Ishikawa (cell line): ENCODE results near the gene TMEM169.

ENCODE experiments used
- EGR1 ChIP-seq: IDR thresholded peaks from 2 replicates; pipeline ENCODE4 v1.6.1; 2012
- EP300 ChIP-seq: IDR thresholded peaks from 2 replicates; pipeline ENCODE4 v1.6.1; 2012; ENCODE audit warnings: borderline replicate concordance
- FOXM1 ChIP-seq: IDR thresholded peaks from 2 replicates; pipeline ENCODE4 v1.6.1; 2012; ENCODE audit warnings: low read depth, borderline replicate concordance
- RAD21 ChIP-seq: IDR thresholded peaks from 2 replicates; pipeline ENCODE4 v1.6.1; 2012; ENCODE audit warnings: low read depth
- TCF12 ChIP-seq: IDR thresholded peaks from 2 replicates; pipeline ENCODE4 v1.6.1; 2012; ENCODE audit warnings: low read depth
- YY1 ChIP-seq: IDR thresholded peaks from 2 replicates; pipeline ENCODE4 v1.6.1; 2012; ENCODE audit warnings: low read depth
- TF ChIP-seq, protein P1 (sequence below): IDR thresholded peaks from 2 replicates; pipeline ENCODE4 v1.6.1; 2012
- TF ChIP-seq, protein P2 (sequence below): IDR thresholded peaks from 2 replicates; pipeline ENCODE4 v1.6.1; 2012
- TF ChIP-seq, protein P3 (sequence below): IDR thresholded peaks from 2 replicates; pipeline ENCODE4 v1.6.1; 2012; ENCODE audit warnings: low read depth, mild to moderate bottlenecking

DNA sequence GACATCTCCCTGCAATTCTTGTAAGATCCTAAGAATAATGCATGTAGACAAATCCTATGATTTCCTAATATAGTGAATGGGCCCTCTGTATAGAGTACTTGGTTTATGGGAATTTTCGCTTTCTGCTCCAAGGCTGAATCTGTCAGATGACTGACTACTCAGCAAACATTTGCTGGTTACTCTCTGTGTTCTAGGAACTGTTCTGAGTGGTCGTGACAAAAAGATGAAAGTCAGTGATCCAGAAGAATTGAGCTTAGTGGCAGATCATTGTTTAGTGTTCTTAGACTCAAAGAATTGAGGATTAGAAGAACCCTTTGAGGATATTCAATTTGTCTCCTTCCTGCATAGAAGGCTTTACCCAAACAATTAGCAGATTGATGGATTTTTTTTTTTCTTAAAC is 37.4 kb downstream of the TMEM169 start:
- TF ChIP-seq, protein P1, sequence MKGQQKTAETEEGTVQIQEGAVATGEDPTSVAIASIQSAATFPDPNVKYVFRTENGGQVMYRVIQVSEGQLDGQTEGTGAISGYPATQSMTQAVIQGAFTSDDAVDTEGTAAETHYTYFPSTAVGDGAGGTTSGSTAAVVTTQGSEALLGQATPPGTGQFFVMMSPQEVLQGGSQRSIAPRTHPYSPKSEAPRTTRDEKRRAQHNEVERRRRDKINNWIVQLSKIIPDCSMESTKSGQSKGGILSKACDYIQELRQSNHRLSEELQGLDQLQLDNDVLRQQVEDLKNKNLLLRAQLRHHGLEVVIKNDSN, result no peak
- TF ChIP-seq YY1 (no peak), TCF12 (no peak), FOXM1 (no peak), RAD21 (no peak), EGR1 (no peak), EP300 (no peak)
- TF ChIP-seq, protein P2, sequence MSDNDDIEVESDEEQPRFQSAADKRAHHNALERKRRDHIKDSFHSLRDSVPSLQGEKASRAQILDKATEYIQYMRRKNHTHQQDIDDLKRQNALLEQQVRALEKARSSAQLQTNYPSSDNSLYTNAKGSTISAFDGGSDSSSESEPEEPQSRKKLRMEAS, result no peak
- TF ChIP-seq, protein P3, sequence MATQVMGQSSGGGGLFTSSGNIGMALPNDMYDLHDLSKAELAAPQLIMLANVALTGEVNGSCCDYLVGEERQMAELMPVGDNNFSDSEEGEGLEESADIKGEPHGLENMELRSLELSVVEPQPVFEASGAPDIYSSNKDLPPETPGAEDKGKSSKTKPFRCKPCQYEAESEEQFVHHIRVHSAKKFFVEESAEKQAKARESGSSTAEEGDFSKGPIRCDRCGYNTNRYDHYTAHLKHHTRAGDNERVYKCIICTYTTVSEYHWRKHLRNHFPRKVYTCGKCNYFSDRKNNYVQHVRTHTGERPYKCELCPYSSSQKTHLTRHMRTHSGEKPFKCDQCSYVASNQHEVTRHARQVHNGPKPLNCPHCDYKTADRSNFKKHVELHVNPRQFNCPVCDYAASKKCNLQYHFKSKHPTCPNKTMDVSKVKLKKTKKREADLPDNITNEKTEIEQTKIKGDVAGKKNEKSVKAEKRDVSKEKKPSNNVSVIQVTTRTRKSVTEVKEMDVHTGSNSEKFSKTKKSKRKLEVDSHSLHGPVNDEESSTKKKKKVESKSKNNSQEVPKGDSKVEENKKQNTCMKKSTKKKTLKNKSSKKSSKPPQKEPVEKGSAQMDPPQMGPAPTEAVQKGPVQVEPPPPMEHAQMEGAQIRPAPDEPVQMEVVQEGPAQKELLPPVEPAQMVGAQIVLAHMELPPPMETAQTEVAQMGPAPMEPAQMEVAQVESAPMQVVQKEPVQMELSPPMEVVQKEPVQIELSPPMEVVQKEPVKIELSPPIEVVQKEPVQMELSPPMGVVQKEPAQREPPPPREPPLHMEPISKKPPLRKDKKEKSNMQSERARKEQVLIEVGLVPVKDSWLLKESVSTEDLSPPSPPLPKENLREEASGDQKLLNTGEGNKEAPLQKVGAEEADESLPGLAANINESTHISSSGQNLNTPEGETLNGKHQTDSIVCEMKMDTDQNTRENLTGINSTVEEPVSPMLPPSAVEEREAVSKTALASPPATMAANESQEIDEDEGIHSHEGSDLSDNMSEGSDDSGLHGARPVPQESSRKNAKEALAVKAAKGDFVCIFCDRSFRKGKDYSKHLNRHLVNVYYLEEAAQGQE, result no peak
